Sigmoid colon (tissue), 7 donors: ENCODE results near the gene BPIFB3. TPM values are rescaled to one million over a fixed set of nuclear protein-coding genes. Genes with fewer than 3 reads are reported as not detected.

Source experiments
- DNase-seq: peaks from one replicate; pipeline ENCODE4 v3.0.0-alpha.2; 2019
- H3K27ac ChIP-seq, 4 donors: fragments of 200-600 bp; sonication (generic); one replicate each; pipeline ENCODE4 v1.5.1; 2016 to 2019; ENCODE audit warnings: mild to moderate bottlenecking in 1 of 4
- H3K27me3 ChIP-seq, 3 donors: fragments of 200-600 bp; sonication (generic); one replicate each; pipeline ENCODE4 v1.5.1; 2019; ENCODE audit warnings: mild to moderate bottlenecking in 1 of 3
- H3K36me3 ChIP-seq, 4 donors: fragments of 200-600 bp; sonication (generic); one replicate each; pipeline ENCODE4 v1.5.1; 2016 to 2019
- H3K4me1 ChIP-seq, 4 donors: fragments of 200-600 bp; sonication (generic); one replicate each; pipeline ENCODE4 v1.5.1; 2017 to 2019
- H3K4me3 ChIP-seq, 4 donors: fragments of 200-600 bp; sonication (generic); one replicate each; pipeline ENCODE4 v1.5.1; 2017 to 2019; ENCODE audit warnings: mild to moderate bottlenecking in 2 of 4, moderate library complexity in 1 of 4
- H3K9me3 ChIP-seq, 4 donors: fragments of 200-600 bp in 3 of 4; sonication (generic) in 3 of 4; one replicate each; pipeline versions ENCODE4 v1.5.1 to v1.6.1; 2013 to 2019
- EP300 ChIP-seq, 4 donors: sonication (generic); formaldehyde crosslinking; IDR thresholded peaks; one replicate each; pipeline ENCODE4 v1.6.1; 2017; ENCODE audit warnings: antibody characterized with exemption in 4 of 4
- POLR2A ChIP-seq, 2 donors: fragments of 450-650 bp; IDR thresholded peaks; one replicate each; pipeline ENCODE4 v1.6.1; 2016; ENCODE audit warnings: antibody characterized with exemption in 2 of 2, mild to moderate bottlenecking in 2 of 2, moderate library complexity in 2 of 2
- POLR2AphosphoS5 ChIP-seq, 4 donors: sonication (generic); formaldehyde crosslinking; IDR thresholded peaks; one replicate each; pipeline ENCODE4 v1.6.1; 2017; ENCODE audit warnings: antibody characterized with exemption in 4 of 4
- WGBS, 2 donors: extraction: QIAGEN DNeasy Blood & Tissue Kit; methylation state at CpG; one replicate each; pipeline ENCODE4 v1.1.7; 2013; 5-methylcytosine and 5-hydroxymethylcytosine counted together
- intact Hi-C: fragments of 100-400 bp; cut with DNase I; formaldehyde crosslinking; loops from one replicate; pipeline ENCODE4 v1.15.1; 2023
- polyA plus RNA-seq, 3 donors: library from polyadenylated mRNA; stranded (reverse); fragments of 200-250 nt; gene quantifications; one replicate each; pipeline ENCODE4 v1.2.3, GENCODE V29; 2013
- total RNA-seq, 4 donors: library from RNA; depleted of rRNA; stranded (reverse); fragments of >200 nt; gene quantifications; one replicate each; pipeline ENCODE4 v1.1.0, GENCODE V29; 2016
- TF ChIP-seq, protein P1 (sequence below), 4 experiments: fragments of 450-650 bp in 3 of 4; fragments of 200-600 bp in 1 of 4; IDR thresholded peaks; one replicate each; pipeline ENCODE4 v1.5.1; 2016 to 2019; ENCODE audit warnings: antibody characterized with exemption in 4 of 4, mild to moderate bottlenecking in 3 of 4, moderate library complexity in 2 of 4
- donor health status: healthy with polysubstance abuse.
- donor health status: Bipolar disorder and iron deficiency.
- donor health status: healthy.

BPIFB3 gene
- total and polyA plus RNA-seq, 7 donors = not detected

DNA sequence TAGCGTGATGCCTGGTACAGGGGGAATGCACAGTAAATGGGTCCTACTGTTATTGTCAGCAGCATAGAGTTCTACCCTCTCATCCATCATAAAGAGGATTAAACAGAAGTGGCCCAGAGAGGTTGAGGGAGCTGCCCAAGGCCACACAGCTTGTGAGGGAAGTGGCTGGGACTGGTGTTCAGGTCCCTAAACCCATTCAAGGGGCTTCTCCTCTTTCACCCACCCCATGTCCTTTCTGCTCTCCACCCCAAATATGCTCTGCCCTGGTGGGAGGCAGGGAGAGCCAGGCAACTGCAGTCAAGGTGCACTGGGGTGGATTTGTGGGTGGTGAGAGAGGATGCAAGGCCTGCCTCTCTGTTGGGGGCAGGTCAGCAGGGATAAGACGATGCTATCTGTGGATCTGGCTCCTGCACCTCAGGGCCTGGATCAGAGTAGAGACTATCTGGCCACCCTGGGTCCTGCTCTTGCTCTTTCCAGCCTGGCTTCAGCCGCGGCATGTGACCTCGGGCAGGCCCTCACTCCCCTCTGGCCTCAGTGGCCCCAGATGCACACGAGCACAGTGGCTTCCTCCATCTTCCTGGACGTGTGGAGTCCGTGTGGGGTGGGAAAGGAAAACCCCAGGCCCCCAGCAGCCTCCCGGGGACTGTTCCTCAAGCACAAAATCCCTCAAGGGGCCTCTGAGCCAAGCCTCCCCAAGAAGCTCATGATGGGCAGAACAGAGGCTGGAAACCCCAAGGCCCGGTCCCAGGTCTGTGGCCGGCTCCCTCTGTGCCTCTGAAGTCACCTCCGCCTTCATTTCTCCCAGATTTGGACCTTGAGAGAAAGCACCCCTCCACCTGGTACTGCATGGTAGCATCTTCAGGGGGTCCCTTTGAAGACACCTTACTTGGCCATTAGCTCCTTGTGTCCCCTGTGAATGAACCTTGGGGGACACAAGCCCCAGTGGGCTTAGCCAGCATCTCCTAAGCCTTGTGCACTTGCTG is 25.6 kb upstream of the BPIFB3 start:
- intact Hi-C loops = loop anchor here (10.0 kb wide), 1 partner anchor 63 kb away; no protein-coding TSS in a partner anchor
- Histone ChIP-seq H3K9me3 (no peaks in the 10 kb centered on the region), H3K27me3 (no peaks in the 10 kb centered on the region), H3K36me3 (no peaks in the 10 kb centered on the region), H3K4me3 (no peak overlapping the region), H3K4me1 (no peaks in the 10 kb centered on the region), H3K27ac (no peak overlapping the region)
- WGBS, 2 donors = 63 to 85% methylated on average over 12 of the region's 12 CpGs
- DNase-seq = no peak
- TF ChIP-seq POLR2AphosphoS5 (IDR thresholded peaks at IDR 0.05) (no peak), POLR2A (IDR thresholded peaks at IDR 0.05) (no peak), EP300 (IDR thresholded peaks at IDR 0.05) (no peak)
- TF ChIP-seq, protein P1, sequence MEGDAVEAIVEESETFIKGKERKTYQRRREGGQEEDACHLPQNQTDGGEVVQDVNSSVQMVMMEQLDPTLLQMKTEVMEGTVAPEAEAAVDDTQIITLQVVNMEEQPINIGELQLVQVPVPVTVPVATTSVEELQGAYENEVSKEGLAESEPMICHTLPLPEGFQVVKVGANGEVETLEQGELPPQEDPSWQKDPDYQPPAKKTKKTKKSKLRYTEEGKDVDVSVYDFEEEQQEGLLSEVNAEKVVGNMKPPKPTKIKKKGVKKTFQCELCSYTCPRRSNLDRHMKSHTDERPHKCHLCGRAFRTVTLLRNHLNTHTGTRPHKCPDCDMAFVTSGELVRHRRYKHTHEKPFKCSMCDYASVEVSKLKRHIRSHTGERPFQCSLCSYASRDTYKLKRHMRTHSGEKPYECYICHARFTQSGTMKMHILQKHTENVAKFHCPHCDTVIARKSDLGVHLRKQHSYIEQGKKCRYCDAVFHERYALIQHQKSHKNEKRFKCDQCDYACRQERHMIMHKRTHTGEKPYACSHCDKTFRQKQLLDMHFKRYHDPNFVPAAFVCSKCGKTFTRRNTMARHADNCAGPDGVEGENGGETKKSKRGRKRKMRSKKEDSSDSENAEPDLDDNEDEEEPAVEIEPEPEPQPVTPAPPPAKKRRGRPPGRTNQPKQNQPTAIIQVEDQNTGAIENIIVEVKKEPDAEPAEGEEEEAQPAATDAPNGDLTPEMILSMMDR (IDR thresholded peaks at IDR 0.05) = no peak

DNA sequence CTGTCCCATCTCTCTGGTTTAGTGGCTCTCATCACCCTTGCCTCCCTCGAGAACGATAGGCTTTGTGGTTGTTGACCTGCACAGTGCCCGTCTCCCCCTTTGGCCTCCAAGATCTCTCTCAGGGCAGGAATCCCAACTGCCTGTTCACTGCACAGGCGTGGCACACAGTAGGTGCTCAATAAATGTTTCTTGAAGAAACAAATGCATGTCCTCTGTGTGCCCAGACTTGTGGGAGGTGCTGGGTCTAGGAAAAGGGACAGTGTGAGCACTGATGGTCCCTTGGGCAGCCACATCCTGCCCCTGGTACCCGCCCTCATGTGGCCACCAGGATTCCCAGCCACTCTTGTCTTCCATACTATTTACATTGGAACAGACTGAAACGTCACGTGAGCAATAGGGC is 24.8 kb upstream of the BPIFB3 start:
- H3K9me3 ChIP-seq = no peaks in the 10 kb centered on the region
- no peak overlapping the region for H3K4me3 ChIP-seq
- H3K4me1 ChIP-seq = no peaks in the 10 kb centered on the region
- no peaks in the 10 kb centered on the region for H3K27me3 ChIP-seq
- H3K27ac ChIP-seq = no peak overlapping the region
- H3K36me3 ChIP-seq = no peaks in the 10 kb centered on the region
- intact Hi-C loops = loop anchor here (10.0 kb wide), 1 partner anchor 64 kb away; no protein-coding TSS in a partner anchor
- TF ChIP-seq EP300 (IDR thresholded peaks at IDR 0.05) = no peak
- no peak for TF ChIP-seq POLR2AphosphoS5 (IDR thresholded peaks at IDR 0.05)
- TF ChIP-seq, protein P1 (IDR thresholded peaks at IDR 0.05) = no peak
- WGBS, 2 donors = 52 to 77% methylated on average over 7 of the region's 7 CpGs
- DNase-seq = no peak

DNA sequence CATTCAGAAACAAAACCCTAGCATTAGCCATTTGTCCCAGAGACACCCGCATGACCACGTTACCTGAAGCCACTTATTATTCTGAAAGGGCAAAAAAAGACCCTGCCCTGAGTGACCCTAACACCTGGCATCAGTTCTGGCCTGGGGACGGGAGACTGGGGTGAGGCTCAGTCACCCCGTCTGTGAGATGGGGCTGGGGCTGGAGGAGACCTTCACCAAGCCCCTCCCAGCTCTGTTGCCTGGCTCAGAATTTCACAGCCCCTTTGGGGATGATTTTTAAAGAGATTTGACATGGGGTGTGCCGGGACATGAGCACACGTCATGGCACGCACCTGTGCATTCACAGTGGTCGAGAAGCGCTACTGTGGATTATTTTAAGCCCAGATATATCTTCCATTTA is 23.6 kb upstream of the BPIFB3 start:
- no peaks in the 10 kb centered on the region for H3K36me3 ChIP-seq
- no peak overlapping the region for H3K27ac ChIP-seq
- H3K4me1 ChIP-seq = no peaks in the 10 kb centered on the region
- DNase-seq = no peak
- 76 to 87% methylated on average over 9 of the region's 9 CpGs for WGBS, 2 donors
- no peaks in the 10 kb centered on the region for H3K9me3 ChIP-seq
- intact Hi-C loops = no loop called here
- no peak overlapping the region for H3K4me3 ChIP-seq
- no peak for TF ChIP-seq EP300 (IDR thresholded peaks at IDR 0.05)
- TF ChIP-seq POLR2AphosphoS5 (IDR thresholded peaks at IDR 0.05) = no peak
- TF ChIP-seq, protein P1 (IDR thresholded peaks at IDR 0.05) = no peak
- TF ChIP-seq POLR2A (IDR thresholded peaks at IDR 0.05) = no peak
- H3K27me3 ChIP-seq = no peaks in the 10 kb centered on the region

DNA sequence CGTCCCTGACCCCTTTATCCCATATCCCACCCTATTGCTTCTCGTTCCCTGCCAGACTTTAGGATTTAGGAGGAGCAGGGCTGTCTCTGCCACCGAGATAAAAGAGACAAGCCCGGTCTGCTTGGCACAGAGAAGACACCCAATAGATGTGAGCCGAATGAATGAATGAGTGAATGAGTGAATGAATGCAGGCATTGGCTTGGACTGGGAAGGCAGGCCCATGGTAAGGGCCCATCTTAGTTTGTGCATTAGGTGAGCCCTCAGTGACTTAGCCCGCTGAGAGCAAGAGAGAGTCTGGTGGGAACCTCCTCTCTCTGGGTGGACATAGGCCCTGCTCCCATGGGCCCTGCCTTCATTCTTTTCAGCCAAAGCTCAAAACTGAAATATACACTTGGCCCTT is 23.1 kb upstream of the BPIFB3 start:
- Histone ChIP-seq H3K4me1 (no peaks in the 10 kb centered on the region), H3K4me3 (no peak overlapping the region), H3K36me3 (no peaks in the 10 kb centered on the region), H3K27ac (no peak overlapping the region), H3K27me3 (no peaks in the 10 kb centered on the region), H3K9me3 (no peaks in the 10 kb centered on the region)
- DNase-seq = no peak
- intact Hi-C loops = no loop called here
- no peak for TF ChIP-seq POLR2A (IDR thresholded peaks at IDR 0.05)
- TF ChIP-seq EP300 (IDR thresholded peaks at IDR 0.05) = no peak
- no peak for TF ChIP-seq POLR2AphosphoS5 (IDR thresholded peaks at IDR 0.05)
- TF ChIP-seq, protein P1 (IDR thresholded peaks at IDR 0.05) = no peak
- WGBS, 2 donors = 82 to 88% methylated on average over 6 of the region's 6 CpGs
